ENCODE measurements around the gene CRTC2.

Gene CRTC2

GRCh38 chr1:153962088-153963029 lies 3.9 kb upstream of the CRTC2 start:
- Histone ChIP-seq H4K20me1 (ENCODE audit: insufficient read depth, low read length) (no peaks in the 10 kb centered on the region), H3K9me3 (ENCODE audit: insufficient read depth, low read length) (no peaks in the 10 kb centered on the region), H3K4me2 (ENCODE audit: low read length) (peak overlapping the region; percentile 95), H3K27me3 (ENCODE audit: low read depth, low read length) (no peaks in the 10 kb centered on the region), H3K9ac (ENCODE audit: low read length) (peak overlapping the region; percentile 99), H3K4me3 (ENCODE audit: low read length) (peak overlapping the region; percentile 92), H3K4me1 (ENCODE audit: low read length) (peaks cover 36% of the 10 kb centered on the region), H3K79me2 (ENCODE audit: low read length) (peaks cover 67% of the 10 kb centered on the region), H2AFZ (ENCODE audit: low read depth, low read length) (no peak overlapping the region), H3K36me3 (replicated peaks; ENCODE audit: low read depth, low read length) (peaks cover 28% of the 10 kb centered on the region), H3K27ac (ENCODE audit: low read length) (peak overlapping the region; percentile 77)
- TF ChIP-seq CTCF (IDR thresholded peaks at IDR 0.05; ENCODE audit: low read depth, low read length) (peak; percentile 14; the same call in 1 of the 2 replicates), EZH2phosphoT487 (IDR thresholded peaks at IDR 0.05; ENCODE audit: low read depth) (no peak)

- peaks cover 38% of the 10 kb centered on the region for H3K36me3 ChIP-seq (replicated peaks; ENCODE audit: low read depth, low read length)
- H2AFZ ChIP-seq (ENCODE audit: low read depth, low read length): no peak overlapping the region
- TF ChIP-seq EZH2phosphoT487 (IDR thresholded peaks at IDR 0.05; ENCODE audit: low read depth): no peak
- H3K9me3 ChIP-seq (ENCODE audit: insufficient read depth, low read length): no peaks in the 10 kb centered on the region
- no peaks in the 10 kb centered on the region for H3K27me3 ChIP-seq (ENCODE audit: low read depth, low read length)
- H3K4me3 ChIP-seq (ENCODE audit: low read length): peak overlapping the region; percentile 92
- peaks cover 39% of the 10 kb centered on the region for H3K4me1 ChIP-seq (ENCODE audit: low read length)
- H3K4me2 ChIP-seq (ENCODE audit: low read length): peak overlapping the region; percentile 95
- H4K20me1 ChIP-seq (ENCODE audit: insufficient read depth, low read length): peaks cover 5% of the 10 kb centered on the region
- H3K79me2 ChIP-seq (ENCODE audit: low read length): peaks cover 70% of the 10 kb centered on the region
- peak overlapping the region; percentile 77 for H3K27ac ChIP-seq (ENCODE audit: low read length)
- peak overlapping the region; percentile 99 for H3K9ac ChIP-seq (ENCODE audit: low read length)
Observed at GRCh38 chr1:153961421-153961820, 3.0 kb upstream of the CRTC2 start.

GRCh38 chr1:153960206-153960605 lies 1.8 kb upstream of the CRTC2 start:
- no peak overlapping the region for H3K4me3 ChIP-seq (ENCODE audit: low read length)
- no peak overlapping the region for H3K27ac ChIP-seq (ENCODE audit: low read length)
- H3K79me2 ChIP-seq (ENCODE audit: low read length): peaks cover 70% of the 10 kb centered on the region
- H2AFZ ChIP-seq (ENCODE audit: low read depth, low read length): no peak overlapping the region
- H3K36me3 ChIP-seq (replicated peaks; ENCODE audit: low read depth, low read length): peaks cover 41% of the 10 kb centered on the region
- no peaks in the 10 kb centered on the region for H3K9me3 ChIP-seq (ENCODE audit: insufficient read depth, low read length)
- peaks cover 15% of the 10 kb centered on the region for H4K20me1 ChIP-seq (ENCODE audit: insufficient read depth, low read length)
- TF ChIP-seq CTCF (IDR thresholded peaks at IDR 0.05; ENCODE audit: low read depth, low read length) (no peak), EZH2phosphoT487 (IDR thresholded peaks at IDR 0.05; ENCODE audit: low read depth) (no peak)
- no peak overlapping the region for H3K9ac ChIP-seq (ENCODE audit: low read length)
- H3K4me1 ChIP-seq (ENCODE audit: low read length): peaks cover 41% of the 10 kb centered on the region
- H3K27me3 ChIP-seq (ENCODE audit: low read depth, low read length): no peaks in the 10 kb centered on the region
- H3K4me2 ChIP-seq (ENCODE audit: low read length): no peak overlapping the region

GRCh38 chr1:153959454-153959853 lies 1.0 kb upstream of the CRTC2 start:
- no peak for TF ChIP-seq CTCF (IDR thresholded peaks at IDR 0.05; ENCODE audit: low read depth, low read length)
- no peak for TF ChIP-seq EZH2phosphoT487 (IDR thresholded peaks at IDR 0.05; ENCODE audit: low read depth)
- no peak overlapping the region for H3K4me2 ChIP-seq (ENCODE audit: low read length)

More at GRCh38 chr1:153959454-153959853, 1.0 kb upstream of the CRTC2 start:
- Histone ChIP-seq H3K27me3 (ENCODE audit: low read depth, low read length) (no peaks in the 10 kb centered on the region), H3K9ac (ENCODE audit: low read length) (no peak overlapping the region), H3K79me2 (ENCODE audit: low read length) (peaks cover 77% of the 10 kb centered on the region), H3K4me3 (ENCODE audit: low read length) (no peak overlapping the region), H3K27ac (ENCODE audit: low read length) (0 out of 2 replicates have a peak overlapping the region, but pooled peaks have one; percentile 12), H3K36me3 (replicated peaks; ENCODE audit: low read depth, low read length) (peaks cover 48% of the 10 kb centered on the region), H3K4me1 (ENCODE audit: low read length) (peaks cover 47% of the 10 kb centered on the region), H3K9me3 (ENCODE audit: insufficient read depth, low read length) (no peaks in the 10 kb centered on the region), H4K20me1 (ENCODE audit: insufficient read depth, low read length) (peaks cover 23% of the 10 kb centered on the region), H2AFZ (ENCODE audit: low read depth, low read length) (no peak overlapping the region)
